Upper lobe of left lung (tissue), 4 donors: ENCODE measurements around the gene EPS15.

Experiments
- CTCF ChIP-seq, 6 experiments: fragments of 450-650 bp in 4 of 6; fragments of 200-600 bp in 2 of 6; sonication (generic) in 2 of 6; IDR thresholded peaks; one replicate each; pipeline ENCODE4 v1.5.1; 2016 to 2019; ENCODE audit warnings: antibody characterized with exemption in 6 of 6
- EP300 ChIP-seq, 4 donors: sonication (generic); formaldehyde crosslinking; IDR thresholded peaks; one replicate each; pipeline ENCODE4 v1.5.1; 2017; ENCODE audit warnings: antibody characterized with exemption in 4 of 4, control low read depth in 2 of 4
- POLR2A ChIP-seq, 4 donors: fragments of 450-650 bp; IDR thresholded peaks; one replicate each; pipeline ENCODE4 v1.5.1; 2016 to 2017; ENCODE audit warnings: antibody characterized with exemption in 4 of 4, mild to moderate bottlenecking in 2 of 4
- POLR2AphosphoS5 ChIP-seq, 2 donors: sonication (generic); formaldehyde crosslinking; IDR thresholded peaks; one replicate each; pipeline ENCODE4 v1.5.1; 2017; ENCODE audit warnings: antibody characterized with exemption in 2 of 2

- TF ChIP-seq POLR2AphosphoS5 (IDR thresholded peaks at IDR 0.05) = no peak
- peak in 3 of 6 experiments; percentile 8 to 27 (median 24) for TF ChIP-seq CTCF (IDR thresholded peaks at IDR 0.05)
- TF ChIP-seq POLR2A (IDR thresholded peaks at IDR 0.05) = no peak
- no peak for TF ChIP-seq EP300 (IDR thresholded peaks at IDR 0.05)
Observed at GRCh38 chr1:51313268-51313852, 205.7 kb downstream of the EPS15 start.
